HL-60 (cell line): ENCODE data around the gene MMP15.

Experiments
- DNase-seq, 2 experiments: peaks; one replicate each; pipeline ENCODE4 v3.0.0-alpha.2; 2010 to 2020; ENCODE audit warnings: low read depth in 1 of 2, low spot score in 1 of 2
- H3K27ac ChIP-seq: fragments of 250-450 bp; sonication (Bioruptor Pico); replicated peaks from 2 replicates; pipeline ENCODE4 v1.5.1; 2020; ENCODE audit warnings: mild to moderate bottlenecking, moderate library complexity
- H3K27me3 ChIP-seq: fragments of 250-450 bp; sonication (Bioruptor Pico); 2 replicates; pipeline ENCODE4 v1.5.1; 2021; ENCODE audit warnings: mild to moderate bottlenecking, moderate library complexity; ENCODE audit not compliant: insufficient read depth, poor library complexity, severe bottlenecking
- H3K4me3 ChIP-seq: replicated peaks from 2 replicates; pipeline ENCODE4 v1.5.1; 2011; ENCODE audit warnings: mild to moderate bottlenecking, control low read depth, low read length; ENCODE audit not compliant: insufficient read depth
- CTCF ChIP-seq: IDR thresholded peaks from one replicate; pipeline ENCODE4 v1.5.1; 2011; ENCODE audit warnings: low read length, control low read depth, inconsistent platforms; ENCODE audit not compliant: insufficient read depth
- GABPA ChIP-seq: IDR thresholded peaks from 2 replicates; pipeline ENCODE4 v1.6.1; 2012; ENCODE audit warnings: low read depth
- POLR2AphosphoS5 ChIP-seq: IDR thresholded peaks from 2 replicates; pipeline ENCODE4 v1.6.1; 2012; ENCODE audit warnings: low read depth
- REST ChIP-seq: IDR thresholded peaks from 2 replicates; pipeline ENCODE4 v1.6.1; 2012; ENCODE audit warnings: low read depth; ENCODE audit not compliant: insufficient replicate concordance
- SPI1 ChIP-seq: IDR thresholded peaks from 2 replicates; pipeline ENCODE4 v1.6.1; 2012; ENCODE audit warnings: low read depth, mild to moderate bottlenecking, borderline replicate concordance

Gene MMP15

GRCh38 chr16:57992084-57992483 is 33.5 kb upstream of the MMP15 start:
- TF ChIP-seq SPI1 (no peak), CTCF (no peak), GABPA (no peak), REST (no peak), POLR2AphosphoS5 (no peak)
- no peak for DNase-seq
- Histone ChIP-seq H3K27ac (no peak overlapping the region), H3K4me3 (no peak overlapping the region), H3K27me3 (peaks cover 2% of the 10 kb centered on the region)

DNA sequence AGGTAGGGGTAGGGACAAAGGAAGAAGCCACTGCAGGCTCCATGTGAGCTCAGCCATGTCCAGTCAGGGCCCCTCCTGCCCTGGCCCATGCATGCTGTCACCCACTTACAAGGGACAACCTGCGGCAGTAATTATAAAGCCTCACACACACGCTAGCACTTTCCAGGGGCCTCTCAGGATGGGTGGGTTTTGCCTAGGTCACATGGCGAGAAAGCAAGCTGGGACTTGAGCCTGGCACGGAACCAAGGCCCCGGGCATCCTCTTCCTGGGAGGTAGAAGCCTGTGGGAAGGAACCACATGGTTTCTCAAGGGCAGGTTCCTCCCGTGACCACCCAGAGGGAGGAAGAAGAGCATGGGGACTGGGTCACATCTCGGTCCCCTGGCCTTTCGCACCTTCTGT is 32.1 kb upstream of the MMP15 start:
- Histone ChIP-seq H3K27ac (no peak overlapping the region), H3K27me3 (no peaks in the 10 kb centered on the region), H3K4me3 (no peak overlapping the region)
- TF ChIP-seq SPI1 (no peak), REST (no peak), CTCF (no peak), GABPA (no peak), POLR2AphosphoS5 (no peak)
- DNase-seq: no peak

DNA sequence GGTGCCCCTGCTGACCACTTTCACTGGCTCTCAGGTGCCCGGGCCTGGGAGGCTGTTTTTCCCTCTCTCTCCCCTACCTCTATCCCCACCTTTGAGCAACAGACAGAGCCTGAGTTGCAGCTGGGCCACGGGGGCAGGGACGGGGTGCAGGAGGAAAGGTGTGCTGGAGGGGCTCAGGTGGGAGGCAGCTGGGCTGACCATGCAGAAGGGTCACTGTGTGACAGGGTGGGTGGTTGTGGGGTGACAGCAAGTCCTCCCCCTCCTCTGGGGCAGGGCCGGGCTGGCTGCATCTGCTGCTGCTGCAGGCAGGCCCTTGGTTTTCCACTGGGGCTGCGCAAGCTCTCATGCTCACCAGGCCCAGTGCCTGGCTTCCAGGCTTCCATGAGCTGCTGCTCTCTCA is 31.7 kb upstream of the MMP15 start:
- H3K27ac ChIP-seq: no peak overlapping the region
- TF ChIP-seq GABPA (no peak), CTCF (no peak), SPI1 (no peak), POLR2AphosphoS5 (no peak)
- H3K27me3 ChIP-seq: no peaks in the 10 kb centered on the region
- no peak overlapping the region for H3K4me3 ChIP-seq
- DNase-seq: no peak

DNA sequence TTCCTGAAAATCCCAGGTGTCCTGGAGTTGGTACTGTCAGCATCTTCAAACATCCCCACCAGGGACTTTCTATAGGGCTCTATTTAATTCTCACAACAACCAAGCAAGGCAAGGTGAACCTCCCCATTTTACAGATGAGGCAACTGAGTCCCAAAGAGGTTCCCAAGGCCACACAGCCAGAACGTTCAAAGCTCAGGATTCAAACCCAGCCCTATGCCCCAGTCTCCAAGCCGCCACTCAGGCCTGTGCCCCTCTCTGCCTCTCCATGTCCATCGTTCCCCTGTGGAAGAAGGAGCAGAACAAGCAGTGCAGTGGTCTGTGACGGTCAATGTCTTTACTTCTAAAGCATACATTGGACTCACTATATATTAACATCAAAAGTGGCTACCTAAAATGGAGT is 31.2 kb upstream of the MMP15 start:
- TF ChIP-seq POLR2AphosphoS5: no peak
- no peak for TF ChIP-seq REST
- no peak for TF ChIP-seq GABPA
- no peak for TF ChIP-seq SPI1
- no peak for TF ChIP-seq CTCF
- Histone ChIP-seq H3K27ac (no peak overlapping the region; the same call in 1 of the 2 replicates), H3K27me3 (no peaks in the 10 kb centered on the region), H3K4me3 (no peak overlapping the region)
- DNase-seq: no peak
